HG02884 (cell line): ENCODE measurements around the gene IMPACT.

ENCODE experiments used
- ATAC-seq: cut with Tn5 transposase; IDR thresholded peaks from one replicate; pipeline ENCODE4 v1.9.1; 2021; ENCODE audit warnings: mild to moderate bottlenecking, moderate library complexity; ENCODE audit not compliant: unreplicated experiment

Gene IMPACT

GRCh38 chr18:24426398-24427294 lies at the start of gene IMPACT:
Gene IMPACT, plus strand, starts transcription at chr18:24426670. Its CDS starts 87 bp downstream, at chr18:24426757.
- peak; percentile 86 for ATAC-seq

GRCh38 chr18:24378598-24378997 lies 47.9 kb upstream of the IMPACT start:
- ATAC-seq, result no peak

- ATAC-seq, result no peak
These were observed 46.2 kb upstream of the IMPACT start for GRCh38 chr18:24380163-24380747.

- no peak for ATAC-seq
These were observed 45.3 kb upstream of the IMPACT start for GRCh38 chr18:24381126-24381525.

GRCh38 chr18:24386681-24387080 lies 39.8 kb upstream of the IMPACT start:
- no peak for ATAC-seq

- ATAC-seq, result no peak
These were observed 37.5 kb upstream of the IMPACT start for GRCh38 chr18:24388957-24389356.

- ATAC-seq, result no peak
These were observed 31.2 kb upstream of the IMPACT start for GRCh38 chr18:24395049-24395795.

GRCh38 chr18:24396082-24396633 lies 30.3 kb upstream of the IMPACT start:
- ATAC-seq, result no peak

- ATAC-seq, result no peak
These were observed 29.3 kb upstream of the IMPACT start for GRCh38 chr18:24397131-24397693.

- no peak for ATAC-seq
These were observed 28.6 kb upstream of the IMPACT start, which contains the start of gene OSBPL1A for GRCh38 chr18:24397694-24398368. Gene OSBPL1A, minus strand, starts transcription at chr18:24397824. Its CDS starts 20,291 bp downstream, at chr18:24377533.

- ATAC-seq, result no peak
These were observed 27.9 kb upstream of the IMPACT start for GRCh38 chr18:24398540-24398939.

- no peak for ATAC-seq
These were observed 25.9 kb upstream of the IMPACT start for GRCh38 chr18:24400587-24400986.

GRCh38 chr18:24402209-24402785 lies 24.2 kb upstream of the IMPACT start:
- no peak for ATAC-seq

- no peak for ATAC-seq
These were observed 23.4 kb upstream of the IMPACT start for GRCh38 chr18:24403076-24403475.

GRCh38 chr18:24404591-24404990 lies 21.9 kb upstream of the IMPACT start:
- no peak for ATAC-seq

- no peak for ATAC-seq
These were observed 18.0 kb upstream of the IMPACT start for GRCh38 chr18:24408496-24408895.

GRCh38 chr18:24413148-24413547 lies 13.3 kb upstream of the IMPACT start:
- ATAC-seq, result no peak

GRCh38 chr18:24414349-24415003 lies 12.0 kb upstream of the IMPACT start:
- ATAC-seq, result peak; percentile 74

- ATAC-seq, result no peak
These were observed 9.0 kb upstream of the IMPACT start for GRCh38 chr18:24417480-24417879.
